K562 (cell line): Measurements from ENCODE around the gene ITGAL. TPM values are rescaled to one million over a fixed set of nuclear protein-coding genes. Genes with fewer than 3 reads are reported as not detected.

ENCODE experiments used
- BACH1 ChIP-seq: fragments of 200-800 bp; sonication (Bioruptor generic); IDR thresholded peaks from 2 replicates; pipeline ENCODE4 v1.6.1; 2016; ENCODE audit warnings: missing genetic modification characterization, missing compliant biosample characterization
- CLOCK ChIP-seq: fragments of 250-450 bp; sonication (Bioruptor Pico); IDR thresholded peaks from 2 replicates; pipeline ENCODE4 v1.4.0; 2020; ENCODE audit warnings: mild to moderate bottlenecking, moderate library complexity, borderline replicate concordance
- HDAC6 ChIP-seq: IDR thresholded peaks from 2 replicates; pipeline ENCODE4 v1.6.1; 2012; ENCODE audit warnings: low read depth, mild to moderate bottlenecking, control low read depth, inconsistent platforms, low read length, moderate library complexity
- MECOM ChIP-seq: fragments of 250-450 bp; sonication (Bioruptor Pico); IDR thresholded peaks from 2 replicates; pipeline ENCODE4 v1.8.0; 2022; ENCODE audit warnings: inconsistent platforms
- NCOA6 ChIP-seq: fragments of 450-650 bp; IDR thresholded peaks from 2 replicates; pipeline ENCODE4 v1.6.1; 2017; ENCODE audit warnings: mild to moderate bottlenecking
- NEUROD1 ChIP-seq: fragments of 150-350 bp; IDR thresholded peaks from 2 replicates; pipeline ENCODE4 v1.6.1; 2014; ENCODE audit warnings: borderline replicate concordance, low read length, low read depth; ENCODE audit not compliant: partially characterized antibody
- NR2F6 ChIP-seq: fragments of 450-650 bp; formaldehyde crosslinking; IDR thresholded peaks from 2 replicates; pipeline ENCODE4 v1.4.0; 2020; ENCODE audit warnings: mild to moderate bottlenecking
- TBL1XR1 ChIP-seq, 2 experiments: IDR thresholded peaks; 2 replicates each; pipeline ENCODE4 v1.6.1; 2012; ENCODE audit warnings: improper control_type of control experiment in 2 of 2, low read length in 2 of 2, mild to moderate bottlenecking in 1 of 2
- TSC22D4 ChIP-seq: fragments of 450-650 bp; IDR thresholded peaks from 2 replicates; pipeline ENCODE4 v1.6.1; 2016; ENCODE audit warnings: missing genetic modification characterization, missing biosample characterization, control low read depth
- ZBTB34 ChIP-seq: fragments of 250-450 bp; sonication (Bioruptor Pico); IDR thresholded peaks from 2 replicates; pipeline ENCODE4 v1.8.0; 2021; ENCODE audit warnings: mild to moderate bottlenecking, moderate library complexity
- ZHX1 ChIP-seq: fragments of 150-350 bp; conservative IDR thresholded peaks from 2 replicates; pipeline ENCODE4 v1.6.1; 2014; ENCODE audit warnings: low read length
- ZNF347 ChIP-seq: fragments of 450-650 bp; formaldehyde crosslinking; IDR thresholded peaks from 2 replicates; pipeline ENCODE4 v1.4.0; 2020; ENCODE audit warnings: low read depth, mild to moderate bottlenecking, moderate library complexity
- ZNF586 ChIP-seq: fragments of 450-650 bp; formaldehyde crosslinking; conservative IDR thresholded peaks from 2 replicates; pipeline ENCODE4 v1.4.0; 2020; ENCODE audit warnings: mild to moderate bottlenecking, moderate library complexity
- polyA plus RNA-seq, 8 experiments: library from polyadenylated mRNA; depleted of rRNA in 4 of 8; stranded (reverse) in 5 of 8; unstranded in 3 of 8; fragments of >200 nt; fragmentation: Nextera tagmentation in 2 of 8; fragmentation: Illumina TruSeq in 1 of 8; extraction: Ambion mirVana in 2 of 8; extraction: Trizol in 1 of 8; gene quantifications; 2 replicates each; pipeline versions ENCODE4 v1.2.1 to v1.2.3, GENCODE V29; 2011 to 2014; ENCODE audit warnings: inconsistent platforms in 1 of 8, missing spikeins in 1 of 8
- total RNA-seq, 7 experiments: library from RNA; depleted of rRNA in 6 of 7; stranded (reverse); fragments of >200 nt in 6 of 7; fragmentation: Illumina TruSeq in 2 of 7; extraction: Trizol in 2 of 7; gene quantifications; 2 replicates each; pipeline versions ENCODE4 v1.2.1 to v1.2.3, GENCODE V29; 2011 to 2021; ENCODE audit warnings: low replicate concordance in 1 of 7
- TF ChIP-seq, protein P1 (sequence below): fragments of 250-450 bp; sonication (Bioruptor Pico); IDR thresholded peaks from 2 replicates; pipeline ENCODE4 v1.8.0; 2022; ENCODE audit warnings: moderate library complexity, mild to moderate bottlenecking, inconsistent platforms
- TF ChIP-seq, protein P2 (sequence below): sonication (generic); formaldehyde crosslinking; IDR thresholded peaks from 2 replicates; pipeline ENCODE4 v1.8.0; 2023; ENCODE audit warnings: mild to moderate bottlenecking, missing genetic modification reagents
- TF ChIP-seq, protein P3 (sequence below): sonication (generic); formaldehyde crosslinking; IDR thresholded peaks from 2 replicates; pipeline ENCODE4 v1.8.1; 2023; ENCODE audit warnings: mild to moderate bottlenecking, missing genetic modification reagents

ITGAL gene
- total and polyA plus RNA-seq, 9 of the 15 experiments (the other 6 are each of a cell fraction or from before 2014, with no cell fraction given) = 0.01 to 0.53 TPM; not detected in 7

GRCh38 chr16:30535777-30536190 is 63.2 kb downstream of the ITGAL start (continued):
- TF ChIP-seq ZHX1 = no peak
- TF ChIP-seq, protein P1, sequence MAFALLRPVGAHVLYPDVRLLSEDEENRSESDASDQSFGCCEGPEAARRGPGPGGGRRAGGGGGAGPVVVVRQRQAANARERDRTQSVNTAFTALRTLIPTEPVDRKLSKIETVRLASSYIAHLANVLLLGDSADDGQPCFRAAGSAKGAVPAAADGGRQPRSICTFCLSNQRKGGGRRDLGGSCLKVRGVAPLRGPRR (CRISPR knock-in tag) = no peak
- no peak for TF ChIP-seq TSC22D4
- TF ChIP-seq CLOCK (CRISPR knock-in tag) = no peak
- TF ChIP-seq ZBTB34 (CRISPR knock-in tag) = no peak
- TF ChIP-seq NCOA6 = no peak
- TF ChIP-seq NR2F6 (CRISPR knock-in tag) = no peak
- TF ChIP-seq TBL1XR1 (IDR thresholded peaks at IDR 0.05; ENCODE audit: low read length in 2 of 2) = no peak
- no peak for TF ChIP-seq MECOM (CRISPR knock-in tag)
- TF ChIP-seq, protein P2, sequence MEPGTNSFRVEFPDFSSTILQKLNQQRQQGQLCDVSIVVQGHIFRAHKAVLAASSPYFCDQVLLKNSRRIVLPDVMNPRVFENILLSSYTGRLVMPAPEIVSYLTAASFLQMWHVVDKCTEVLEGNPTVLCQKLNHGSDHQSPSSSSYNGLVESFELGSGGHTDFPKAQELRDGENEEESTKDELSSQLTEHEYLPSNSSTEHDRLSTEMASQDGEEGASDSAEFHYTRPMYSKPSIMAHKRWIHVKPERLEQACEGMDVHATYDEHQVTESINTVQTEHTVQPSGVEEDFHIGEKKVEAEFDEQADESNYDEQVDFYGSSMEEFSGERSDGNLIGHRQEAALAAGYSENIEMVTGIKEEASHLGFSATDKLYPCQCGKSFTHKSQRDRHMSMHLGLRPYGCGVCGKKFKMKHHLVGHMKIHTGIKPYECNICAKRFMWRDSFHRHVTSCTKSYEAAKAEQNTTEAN = no peak; the same call in 1 of the 2 replicates
- TF ChIP-seq HDAC6 = no peak
- peak; percentile 26 for TF ChIP-seq NEUROD1
- TF ChIP-seq BACH1 (tag) = no peak
- no peak for TF ChIP-seq ZNF586 (CRISPR knock-in tag)
- TF ChIP-seq ZNF347 (CRISPR knock-in tag) = no peak
- TF ChIP-seq, protein P3, sequence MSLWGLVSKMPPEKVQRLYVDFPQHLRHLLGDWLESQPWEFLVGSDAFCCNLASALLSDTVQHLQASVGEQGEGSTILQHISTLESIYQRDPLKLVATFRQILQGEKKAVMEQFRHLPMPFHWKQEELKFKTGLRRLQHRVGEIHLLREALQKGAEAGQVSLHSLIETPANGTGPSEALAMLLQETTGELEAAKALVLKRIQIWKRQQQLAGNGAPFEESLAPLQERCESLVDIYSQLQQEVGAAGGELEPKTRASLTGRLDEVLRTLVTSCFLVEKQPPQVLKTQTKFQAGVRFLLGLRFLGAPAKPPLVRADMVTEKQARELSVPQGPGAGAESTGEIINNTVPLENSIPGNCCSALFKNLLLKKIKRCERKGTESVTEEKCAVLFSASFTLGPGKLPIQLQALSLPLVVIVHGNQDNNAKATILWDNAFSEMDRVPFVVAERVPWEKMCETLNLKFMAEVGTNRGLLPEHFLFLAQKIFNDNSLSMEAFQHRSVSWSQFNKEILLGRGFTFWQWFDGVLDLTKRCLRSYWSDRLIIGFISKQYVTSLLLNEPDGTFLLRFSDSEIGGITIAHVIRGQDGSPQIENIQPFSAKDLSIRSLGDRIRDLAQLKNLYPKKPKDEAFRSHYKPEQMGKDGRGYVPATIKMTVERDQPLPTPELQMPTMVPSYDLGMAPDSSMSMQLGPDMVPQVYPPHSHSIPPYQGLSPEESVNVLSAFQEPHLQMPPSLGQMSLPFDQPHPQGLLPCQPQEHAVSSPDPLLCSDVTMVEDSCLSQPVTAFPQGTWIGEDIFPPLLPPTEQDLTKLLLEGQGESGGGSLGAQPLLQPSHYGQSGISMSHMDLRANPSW (CRISPR knock-in tag) = no peak
